MM.1S (cell line): ENCODE results near the gene ROCK2.

ENCODE experiments used
- DNase-seq: peaks from one replicate; pipeline ENCODE4 v3.0.0-alpha.2; 2015
- H2AFZ ChIP-seq: fragments of 300-600 bp; sonication (generic); 2 replicates; pipeline ENCODE4 v1.6.0; 2016; ENCODE audit warnings: antibody characterized with exemption, low read length
- H3F3A ChIP-seq: fragments of 300-600 bp; sonication (generic); 2 replicates; pipeline ENCODE4 v1.6.1; 2016; ENCODE audit warnings: mild to moderate bottlenecking, antibody characterized with exemption, low read length, moderate library complexity, mixed read lengths; ENCODE audit not compliant: insufficient read depth
- H3K27ac ChIP-seq: fragments of 300-600 bp; sonication (generic); 2 replicates; pipeline ENCODE4 v1.5.1; 2016; ENCODE audit warnings: mild to moderate bottlenecking, low read length
- H3K27me3 ChIP-seq: fragments of 300-600 bp; sonication (generic); replicated peaks from 2 replicates; pipeline ENCODE4 v1.6.0; 2016; ENCODE audit warnings: low read length; ENCODE audit not compliant: insufficient read depth
- H3K36me3 ChIP-seq: fragments of 300-600 bp; sonication (generic); replicated peaks from 2 replicates; pipeline ENCODE4 v1.6.1; 2016; ENCODE audit warnings: mild to moderate bottlenecking, low read length, mixed read lengths; ENCODE audit not compliant: insufficient read depth
- H3K4me1 ChIP-seq: fragments of 300-600 bp; sonication (generic); 2 replicates; pipeline ENCODE4 v1.6.1; 2016; ENCODE audit warnings: low read length, mixed read lengths
- H3K4me2 ChIP-seq: fragments of 300-600 bp; sonication (generic); 2 replicates; pipeline ENCODE4 v1.6.0; 2016; ENCODE audit warnings: low read depth, low read length
- H3K4me3 ChIP-seq: fragments of 300-600 bp; sonication (generic); 2 replicates; pipeline ENCODE4 v1.5.1; 2016; ENCODE audit warnings: low read length, mixed read lengths
- H3K79me2 ChIP-seq: fragments of 300-600 bp; sonication (generic); 2 replicates; pipeline ENCODE4 v1.6.1; 2016; ENCODE audit warnings: mixed run types, low read length, mixed read lengths
- H3K9ac ChIP-seq: fragments of 300-600 bp; sonication (generic); 2 replicates; pipeline ENCODE4 v1.6.1; 2016; ENCODE audit warnings: low read length, mixed read lengths
- H3K9me2 ChIP-seq: fragments of 300-600 bp; sonication (generic); replicated peaks from 2 replicates; pipeline ENCODE4 v1.6.1; 2016; ENCODE audit warnings: mild to moderate bottlenecking, low read length, mixed read lengths; ENCODE audit not compliant: insufficient read depth
- H3K9me3 ChIP-seq: fragments of 300-600 bp; sonication (generic); replicated peaks from 2 replicates; pipeline ENCODE4 v1.6.1; 2016; ENCODE audit warnings: mild to moderate bottlenecking, low read length, mixed read lengths; ENCODE audit not compliant: insufficient read depth
- H4K20me1 ChIP-seq: fragments of 300-600 bp; sonication (generic); 2 replicates; pipeline ENCODE4 v1.6.1; 2016; ENCODE audit warnings: mild to moderate bottlenecking, low read length, moderate library complexity, mixed read lengths; ENCODE audit not compliant: insufficient read depth
- EZH2 ChIP-seq: fragments of 300-600 bp; sonication (generic); optimal IDR thresholded peaks from 2 replicates; pipeline ENCODE3; 2017; ENCODE audit warnings: low read depth, mild to moderate bottlenecking, antibody characterized with exemption, low read length, mixed read lengths
- EZH2phosphoT487 ChIP-seq: fragments of 300-600 bp; sonication (generic); IDR thresholded peaks from 2 replicates; pipeline ENCODE4 v1.6.1; 2018; ENCODE audit warnings: antibody characterized with exemption, low read length
- TF ChIP-seq, protein P1 (sequence below): fragments of 300-600 bp; sonication (generic); IDR thresholded peaks from 2 replicates; pipeline ENCODE4 v1.5.1; 2016; ENCODE audit warnings: antibody characterized with exemption, low read length, mixed read lengths

The ROCK2 gene

DNA sequence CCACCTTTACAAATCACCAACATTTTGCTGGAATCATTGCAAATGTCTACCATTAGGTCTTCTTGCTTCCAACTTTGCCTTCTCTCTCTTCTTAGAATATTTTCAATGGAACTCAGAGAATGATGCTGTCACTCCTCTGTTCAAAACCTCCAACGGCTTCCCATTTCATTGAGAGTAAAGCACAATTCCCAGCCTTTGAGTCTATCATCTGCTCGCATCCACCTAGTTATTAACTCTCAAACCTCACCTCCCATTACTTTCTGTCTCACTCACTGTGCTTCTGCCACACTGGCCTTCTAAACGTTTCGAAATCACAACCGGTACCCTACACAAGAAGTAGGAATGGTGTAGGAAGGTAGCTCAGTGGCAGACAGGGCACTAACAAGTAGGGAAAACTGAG lies 40.0 kb downstream of the ROCK2 start:
- H3K9me3 ChIP-seq: no peaks in the 10 kb centered on the region
- H3K4me2 ChIP-seq: no peak overlapping the region
- no peaks in the 10 kb centered on the region for H3K9me2 ChIP-seq
- H3K79me2 ChIP-seq: peaks cover 65% of the 10 kb centered on the region
- H3F3A ChIP-seq: no peaks in the 10 kb centered on the region
- H3K36me3 ChIP-seq: no peaks in the 10 kb centered on the region
- no peak overlapping the region for H3K4me3 ChIP-seq
- TF ChIP-seq EZH2phosphoT487 (no peak), EZH2 (no peak)
- TF ChIP-seq, protein P1, sequence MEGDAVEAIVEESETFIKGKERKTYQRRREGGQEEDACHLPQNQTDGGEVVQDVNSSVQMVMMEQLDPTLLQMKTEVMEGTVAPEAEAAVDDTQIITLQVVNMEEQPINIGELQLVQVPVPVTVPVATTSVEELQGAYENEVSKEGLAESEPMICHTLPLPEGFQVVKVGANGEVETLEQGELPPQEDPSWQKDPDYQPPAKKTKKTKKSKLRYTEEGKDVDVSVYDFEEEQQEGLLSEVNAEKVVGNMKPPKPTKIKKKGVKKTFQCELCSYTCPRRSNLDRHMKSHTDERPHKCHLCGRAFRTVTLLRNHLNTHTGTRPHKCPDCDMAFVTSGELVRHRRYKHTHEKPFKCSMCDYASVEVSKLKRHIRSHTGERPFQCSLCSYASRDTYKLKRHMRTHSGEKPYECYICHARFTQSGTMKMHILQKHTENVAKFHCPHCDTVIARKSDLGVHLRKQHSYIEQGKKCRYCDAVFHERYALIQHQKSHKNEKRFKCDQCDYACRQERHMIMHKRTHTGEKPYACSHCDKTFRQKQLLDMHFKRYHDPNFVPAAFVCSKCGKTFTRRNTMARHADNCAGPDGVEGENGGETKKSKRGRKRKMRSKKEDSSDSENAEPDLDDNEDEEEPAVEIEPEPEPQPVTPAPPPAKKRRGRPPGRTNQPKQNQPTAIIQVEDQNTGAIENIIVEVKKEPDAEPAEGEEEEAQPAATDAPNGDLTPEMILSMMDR: no peak
- no peak overlapping the region for H3K9ac ChIP-seq
- H3K4me1 ChIP-seq: no peaks in the 10 kb centered on the region
- H2AFZ ChIP-seq: no peak overlapping the region
- H4K20me1 ChIP-seq: no peaks in the 10 kb centered on the region
- no peak overlapping the region for H3K27ac ChIP-seq
- DNase-seq: no peak
- H3K27me3 ChIP-seq: no peaks in the 10 kb centered on the region

DNA sequence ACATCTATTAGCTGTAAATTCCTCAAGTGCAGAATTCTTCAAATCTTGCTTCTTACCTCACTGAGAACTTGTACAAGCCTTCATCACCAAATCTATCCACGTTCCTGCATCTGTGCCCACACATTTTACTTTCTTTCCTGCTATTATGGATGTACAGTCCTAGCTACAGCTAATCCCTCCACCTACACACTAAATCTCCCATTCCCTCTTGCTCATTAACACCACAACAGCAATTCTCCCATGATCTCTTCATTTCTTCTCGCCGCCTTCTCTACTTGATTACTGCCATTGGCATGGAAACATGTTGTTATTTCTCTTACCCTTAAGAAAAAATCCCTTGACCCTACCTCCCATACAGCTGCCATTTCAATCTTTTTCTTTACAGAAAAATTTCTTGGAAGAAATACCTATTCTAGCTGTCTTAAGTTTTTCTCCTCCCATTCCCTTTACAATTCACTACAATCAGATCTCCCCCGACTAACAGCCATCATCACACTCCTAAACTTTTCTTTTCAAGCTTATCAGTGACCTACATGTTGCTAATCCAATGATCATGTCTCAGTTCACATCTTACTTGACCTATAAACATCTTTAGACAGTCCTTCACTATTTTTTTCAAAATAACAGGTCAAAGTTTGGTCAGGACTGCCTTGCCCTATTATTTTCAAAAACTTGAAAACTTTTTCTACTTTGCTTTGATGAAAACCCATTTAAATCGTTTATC lies 41.0 kb downstream of the ROCK2 start:
- peaks cover 64% of the 10 kb centered on the region for H3K79me2 ChIP-seq
- H4K20me1 ChIP-seq: no peaks in the 10 kb centered on the region
- no peaks in the 10 kb centered on the region for H3K36me3 ChIP-seq
- H2AFZ ChIP-seq: no peak overlapping the region
- no peak overlapping the region for H3K27ac ChIP-seq
- H3K9me3 ChIP-seq: no peaks in the 10 kb centered on the region
- no peaks in the 10 kb centered on the region for H3K27me3 ChIP-seq
- H3K4me2 ChIP-seq: no peak overlapping the region
- H3F3A ChIP-seq: no peaks in the 10 kb centered on the region
- H3K9me2 ChIP-seq: no peaks in the 10 kb centered on the region
- TF ChIP-seq, protein P1: no peak
- no peak for TF ChIP-seq EZH2phosphoT487
- TF ChIP-seq EZH2: no peak
- H3K4me3 ChIP-seq: no peak overlapping the region
- H3K4me1 ChIP-seq: no peaks in the 10 kb centered on the region
- no peak overlapping the region for H3K9ac ChIP-seq
- DNase-seq: no peak

DNA sequence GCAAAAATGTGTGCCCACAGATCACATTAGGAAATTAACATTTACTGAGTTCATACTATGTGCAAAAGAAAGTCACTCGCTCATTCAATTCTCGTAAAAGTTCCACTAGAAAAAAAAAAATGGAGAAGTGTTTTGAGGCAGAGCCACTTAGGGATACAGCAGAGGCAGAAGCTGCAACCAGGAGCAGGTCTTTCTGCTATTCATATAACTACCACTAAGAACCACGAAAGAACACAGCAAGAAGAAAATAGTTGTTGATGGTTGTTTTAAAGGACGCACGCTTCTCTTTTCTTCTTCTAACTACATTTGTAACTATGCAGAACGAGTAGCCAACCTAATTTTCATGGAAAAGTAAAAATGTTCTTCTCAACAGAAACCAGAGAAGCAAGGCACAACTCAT lies 45.0 kb downstream of the ROCK2 start:
- H3K79me2 ChIP-seq: peaks cover 45% of the 10 kb centered on the region

More for the DNA sequence above, 45.0 kb downstream of the ROCK2 start:
- Histone ChIP-seq H3K36me3 (no peaks in the 10 kb centered on the region), H3K9me2 (no peaks in the 10 kb centered on the region), H3K4me3 (no peak overlapping the region), H2AFZ (no peak overlapping the region), H3K27ac (no peak overlapping the region), H3K27me3 (no peaks in the 10 kb centered on the region), H3K4me2 (no peak overlapping the region), H3K9ac (no peak overlapping the region), H3K9me3 (no peaks in the 10 kb centered on the region), H3F3A (no peaks in the 10 kb centered on the region), H3K4me1 (no peaks in the 10 kb centered on the region), H4K20me1 (no peaks in the 10 kb centered on the region)
- DNase-seq: no peak
- TF ChIP-seq EZH2 (no peak), EZH2phosphoT487 (no peak)
- TF ChIP-seq, protein P1: no peak
